ENCODE data around the gene SLC38A6.

Gene SLC38A6

GRCh38 chr14:60963761-60964160 is 17.3 kb upstream of the SLC38A6 start:
- TF ChIP-seq, protein P1, sequence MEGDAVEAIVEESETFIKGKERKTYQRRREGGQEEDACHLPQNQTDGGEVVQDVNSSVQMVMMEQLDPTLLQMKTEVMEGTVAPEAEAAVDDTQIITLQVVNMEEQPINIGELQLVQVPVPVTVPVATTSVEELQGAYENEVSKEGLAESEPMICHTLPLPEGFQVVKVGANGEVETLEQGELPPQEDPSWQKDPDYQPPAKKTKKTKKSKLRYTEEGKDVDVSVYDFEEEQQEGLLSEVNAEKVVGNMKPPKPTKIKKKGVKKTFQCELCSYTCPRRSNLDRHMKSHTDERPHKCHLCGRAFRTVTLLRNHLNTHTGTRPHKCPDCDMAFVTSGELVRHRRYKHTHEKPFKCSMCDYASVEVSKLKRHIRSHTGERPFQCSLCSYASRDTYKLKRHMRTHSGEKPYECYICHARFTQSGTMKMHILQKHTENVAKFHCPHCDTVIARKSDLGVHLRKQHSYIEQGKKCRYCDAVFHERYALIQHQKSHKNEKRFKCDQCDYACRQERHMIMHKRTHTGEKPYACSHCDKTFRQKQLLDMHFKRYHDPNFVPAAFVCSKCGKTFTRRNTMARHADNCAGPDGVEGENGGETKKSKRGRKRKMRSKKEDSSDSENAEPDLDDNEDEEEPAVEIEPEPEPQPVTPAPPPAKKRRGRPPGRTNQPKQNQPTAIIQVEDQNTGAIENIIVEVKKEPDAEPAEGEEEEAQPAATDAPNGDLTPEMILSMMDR (IDR thresholded peaks at IDR 0.05; ENCODE audit: insufficient read depth, low read length, poor library complexity, severe bottlenecking) = no peak
- no peak for DNase-seq (ENCODE audit: extremely low read depth, insufficient read length)
- Histone ChIP-seq H3K4me3 (replicated peaks; ENCODE audit: low read depth, low read length) (no peak overlapping the region), H3K36me3 (ENCODE audit: control insufficient read depth, insufficient read depth, low read length) (no peaks in the 10 kb centered on the region), H3K27me3 (replicated peaks; ENCODE audit: control insufficient read depth, insufficient read depth, low read length) (no peaks in the 10 kb centered on the region)

GRCh38 chr14:60964904-60965303 is 16.1 kb upstream of the SLC38A6 start:
- H3K4me3 ChIP-seq (replicated peaks; ENCODE audit: low read depth, low read length) = no peak overlapping the region
- no peak for DNase-seq (ENCODE audit: extremely low read depth, insufficient read length)
- H3K27me3 ChIP-seq (replicated peaks; ENCODE audit: control insufficient read depth, insufficient read depth, low read length) = no peaks in the 10 kb centered on the region
- H3K36me3 ChIP-seq (ENCODE audit: control insufficient read depth, insufficient read depth, low read length) = no peaks in the 10 kb centered on the region
- TF ChIP-seq, protein P1 (IDR thresholded peaks at IDR 0.05; ENCODE audit: insufficient read depth, low read length, poor library complexity, severe bottlenecking) = no peak

DNA sequence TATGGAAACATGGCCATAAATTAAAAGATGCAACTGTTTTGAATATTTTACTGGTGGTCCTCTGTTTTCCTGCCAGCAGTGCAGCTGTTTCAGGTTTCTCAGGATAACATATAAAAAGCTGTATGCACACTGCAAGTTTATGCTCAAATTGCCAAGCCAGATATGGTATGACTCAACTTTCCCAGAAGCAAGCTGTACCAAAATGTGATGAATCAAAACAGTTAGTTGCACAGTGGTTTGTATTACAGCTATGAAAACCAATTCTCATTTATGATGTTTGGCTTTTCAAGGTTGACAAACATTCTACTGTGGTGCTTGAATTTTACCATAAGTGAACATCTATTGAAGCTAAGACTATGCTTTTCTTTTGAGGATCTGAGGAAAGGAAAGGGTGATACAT is 15.6 kb upstream of the SLC38A6 start:
- Histone ChIP-seq H3K36me3 (ENCODE audit: control insufficient read depth, insufficient read depth, low read length) (no peaks in the 10 kb centered on the region), H3K4me3 (replicated peaks; ENCODE audit: low read depth, low read length) (no peak overlapping the region), H3K27me3 (replicated peaks; ENCODE audit: control insufficient read depth, insufficient read depth, low read length) (no peaks in the 10 kb centered on the region)
- DNase-seq (ENCODE audit: extremely low read depth, insufficient read length) = no peak
- TF ChIP-seq, protein P1 (IDR thresholded peaks at IDR 0.05; ENCODE audit: insufficient read depth, low read length, poor library complexity, severe bottlenecking) = no peak

- Histone ChIP-seq H3K36me3 (ENCODE audit: control insufficient read depth, insufficient read depth, low read length) (no peaks in the 10 kb centered on the region), H3K4me3 (replicated peaks; ENCODE audit: low read depth, low read length) (no peak overlapping the region), H3K27me3 (replicated peaks; ENCODE audit: control insufficient read depth, insufficient read depth, low read length) (no peaks in the 10 kb centered on the region)
- TF ChIP-seq, protein P1 (IDR thresholded peaks at IDR 0.05; ENCODE audit: insufficient read depth, low read length, poor library complexity, severe bottlenecking) = no peak
- DNase-seq (ENCODE audit: extremely low read depth, insufficient read length) = no peak
Observed at GRCh38 chr14:60968099-60968498, 12.9 kb upstream of the SLC38A6 start.

- DNase-seq (ENCODE audit: extremely low read depth, insufficient read length) = no peak
- H3K4me3 ChIP-seq (replicated peaks; ENCODE audit: low read depth, low read length) = no peak overlapping the region
- H3K36me3 ChIP-seq (ENCODE audit: control insufficient read depth, insufficient read depth, low read length) = no peaks in the 10 kb centered on the region
- H3K27me3 ChIP-seq (replicated peaks; ENCODE audit: control insufficient read depth, insufficient read depth, low read length) = no peaks in the 10 kb centered on the region
- TF ChIP-seq, protein P1 (IDR thresholded peaks at IDR 0.05; ENCODE audit: insufficient read depth, low read length, poor library complexity, severe bottlenecking) = no peak
Observed at GRCh38 chr14:60968671-60969070, 12.4 kb upstream of the SLC38A6 start.

DNA sequence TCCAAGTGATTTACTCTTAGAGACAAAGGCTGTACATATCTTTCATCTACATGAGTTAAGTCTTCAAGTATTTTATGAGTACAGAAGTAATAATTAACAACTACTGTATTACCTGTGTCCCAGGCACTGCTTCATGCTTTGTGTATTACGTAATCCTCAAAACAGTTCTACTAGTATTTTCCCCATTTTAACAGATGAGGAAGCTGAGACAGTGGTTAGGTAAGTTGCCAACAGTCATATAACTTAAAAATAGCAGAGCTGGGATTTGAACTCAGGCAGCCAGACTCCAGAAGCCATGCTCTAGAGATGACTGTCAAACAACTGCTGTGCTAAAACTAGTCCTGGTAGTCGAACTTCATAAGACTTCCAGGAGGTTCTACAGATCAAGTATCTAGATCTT is 10.9 kb upstream of the SLC38A6 start:
- Histone ChIP-seq H3K27me3 (replicated peaks; ENCODE audit: control insufficient read depth, insufficient read depth, low read length) (no peaks in the 10 kb centered on the region), H3K36me3 (ENCODE audit: control insufficient read depth, insufficient read depth, low read length) (no peaks in the 10 kb centered on the region), H3K4me3 (replicated peaks; ENCODE audit: low read depth, low read length) (no peak overlapping the region)
- DNase-seq (ENCODE audit: extremely low read depth, insufficient read length) = no peak
- TF ChIP-seq, protein P1 (IDR thresholded peaks at IDR 0.05; ENCODE audit: insufficient read depth, low read length, poor library complexity, severe bottlenecking) = no peak

Measured in GM06990 (cell line).